Neural progenitor cell (in vitro differentiated cells): ENCODE results near the gene CTDP1.

Experiments used
- CTCF ChIP-seq: fragments of 200-600 bp; sonication (generic); IDR thresholded peaks from 2 replicates; pipeline ENCODE4 v1.5.1; 2017; ENCODE audit warnings: antibody characterized with exemption, mild to moderate bottlenecking
- EZH2 ChIP-seq: fragments of 200-600 bp; sonication (generic); IDR thresholded peaks from 2 replicates; pipeline ENCODE4 v1.6.1; 2017; ENCODE audit warnings: antibody characterized with exemption, mild to moderate bottlenecking, moderate library complexity

GRCh38 chr18:79717555-79718074, 38.0 kb downstream of the CTDP1 start:
- TF ChIP-seq CTCF (no peak), EZH2 (no peak)
